ENCODE measurements around the gene ZNF789. TPM values are rescaled to one million over a fixed set of nuclear protein-coding genes. Genes with fewer than 3 reads are reported as not detected.

The ZNF789 gene
- total and polyA plus RNA-seq, 2 of the 13 experiments (the other 11 are each of a cell fraction or from before 2014, with no cell fraction given): 19.8 to 25.1 TPM

- TF ChIP-seq ZNF30 (CRISPR knock-in tag; IDR thresholded peaks at IDR 0.05) (no peak), BRCA1 (CRISPR knock-in tag; IDR thresholded peaks at IDR 0.05) (no peak), KAT2B (IDR thresholded peaks at IDR 0.05; ENCODE audit: borderline replicate concordance, low read depth, low read length) (no peak), NFATC3 (CRISPR knock-in tag; IDR thresholded peaks at IDR 0.05) (0 out of 2 replicates have a peak, but pooled peaks have one; percentile 66), RARG (CRISPR knock-in tag; IDR thresholded peaks at IDR 0.05; ENCODE audit: low read depth) (no peak), MLLT10 (CRISPR knock-in tag; IDR thresholded peaks at IDR 0.05) (no peak), ZSCAN29 (CRISPR knock-in tag; conservative IDR thresholded peaks at IDR 0.05) (peak; percentile 90), ZNF558 (CRISPR knock-in tag; IDR thresholded peaks at IDR 0.05; ENCODE audit: borderline replicate concordance) (0 out of 2 replicates have a peak, but pooled peaks have one; percentile 22), ATF5 (CRISPR knock-in tag; IDR thresholded peaks at IDR 0.05; ENCODE audit: low read depth) (no peak), MATR3 (CRISPR knock-in tag; IDR thresholded peaks at IDR 0.05) (no peak), ZNF224 (CRISPR knock-in tag; IDR thresholded peaks at IDR 0.05) (no peak), ZSCAN5A (CRISPR knock-in tag; IDR thresholded peaks at IDR 0.05; ENCODE audit: borderline replicate concordance) (no peak), TSC22D2 (CRISPR knock-in tag; IDR thresholded peaks at IDR 0.05; ENCODE audit: borderline replicate concordance) (no peak), ZNF33A (CRISPR knock-in tag; IDR thresholded peaks at IDR 0.05; ENCODE audit: borderline replicate concordance) (no peak), FOXK1 (CRISPR knock-in tag; IDR thresholded peaks at IDR 0.05; ENCODE audit: borderline replicate concordance, low read depth) (0 out of 2 replicates have a peak, but pooled peaks have one; percentile 14), MXD4 (CRISPR knock-in tag; IDR thresholded peaks at IDR 0.05) (peak; percentile 48), SIX1 (CRISPR knock-in tag; IDR thresholded peaks at IDR 0.05; ENCODE audit: borderline replicate concordance) (no peak), ATF1 (CRISPR knock-in tag; IDR thresholded peaks at IDR 0.05) (peak; percentile 82), IRF2 (CRISPR knock-in tag; IDR thresholded peaks at IDR 0.05) (peak; percentile 46; the same call in 1 of the 2 replicates), U2AF1 (optimal IDR thresholded peaks at IDR 0.05; ENCODE audit: low read depth, low read length) (peak; percentile 95), ZNF572 (CRISPR knock-in tag; IDR thresholded peaks at IDR 0.05) (peak; percentile 69; the same call in 1 of the 2 replicates), ZNF136 (CRISPR knock-in tag; IDR thresholded peaks at IDR 0.05; ENCODE audit: low read depth) (0 out of 2 replicates have a peak, but pooled peaks have one; percentile 22), ZSCAN12 (CRISPR knock-in tag; IDR thresholded peaks at IDR 0.05) (no peak), ELF1 (CRISPR knock-in tag; IDR thresholded peaks at IDR 0.05) (peak; percentile 93), SP5 (CRISPR knock-in tag; IDR thresholded peaks at IDR 0.05; ENCODE audit: borderline replicate concordance, low read depth) (no peak), PAX8 (CRISPR knock-in tag; IDR thresholded peaks at IDR 0.05; ENCODE audit: borderline replicate concordance) (no peak), ZFX (CRISPR knock-in tag; IDR thresholded peaks at IDR 0.05; ENCODE audit: low read depth) (peak; percentile 88), EED (CRISPR knock-in tag; IDR thresholded peaks at IDR 0.05) (no peak), ZNF510 (CRISPR knock-in tag; IDR thresholded peaks at IDR 0.05; ENCODE audit: low read depth) (peak; percentile 46; the same call in 1 of the 2 replicates), RBFOX2 (IDR thresholded peaks at IDR 0.05; ENCODE audit: low read depth, low read length) (peak; percentile 62)
Measured at GRCh38 chr7:99504603-99505323, 32.1 kb downstream of the ZNF789 start, which contains the start of gene ZKSCAN5 (continued).

Data from HepG2 (cell line).